B cell (primary cell): ENCODE results near the gene TOP1.

Experiments used
- CTCF ChIP-seq: fragments of 200-600 bp; IDR thresholded peaks from one replicate; pipeline ENCODE4 v1.8.0; 2022; ENCODE audit warnings: antibody characterized with exemption, mild to moderate bottlenecking
- EZH2 ChIP-seq: IDR thresholded peaks from 2 replicates; pipeline ENCODE4 v1.6.1; 2012; ENCODE audit warnings: borderline replicate concordance, low read depth, mild to moderate bottlenecking, moderate library complexity, low read length; ENCODE audit not compliant: insufficient read depth, poor library complexity, severe bottlenecking

DNA sequence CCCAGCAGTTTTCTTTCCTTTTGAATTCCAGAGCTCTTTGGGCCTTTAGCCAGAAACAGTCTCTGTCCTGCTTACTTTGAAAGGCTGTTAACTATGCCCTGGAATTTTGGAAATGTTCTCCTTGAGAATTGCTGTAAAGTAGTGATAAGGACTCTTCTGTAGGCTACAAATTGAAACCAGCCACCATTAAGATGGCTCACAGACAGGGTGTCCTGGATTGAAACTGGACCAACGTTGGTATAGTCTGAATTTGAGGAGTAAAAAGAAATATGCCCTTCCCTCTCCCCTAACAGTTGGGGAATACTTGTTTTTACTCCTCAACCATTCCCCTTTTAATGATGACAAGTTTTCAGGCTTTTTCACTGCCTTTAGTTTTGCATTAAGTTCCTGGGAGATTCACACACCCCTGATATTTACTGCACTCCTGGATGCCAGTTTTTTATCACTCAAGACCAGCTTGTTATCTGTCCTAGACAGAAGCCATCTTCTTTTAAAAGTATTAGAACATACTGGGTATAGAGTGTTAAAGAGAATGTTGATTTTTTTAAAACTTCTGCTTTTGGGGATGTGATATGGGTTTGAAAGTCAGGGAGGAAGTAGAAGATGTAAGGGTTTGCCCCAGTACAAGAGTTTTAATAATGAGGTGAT is 21.9 kb downstream of the TOP1 start:
- TF ChIP-seq CTCF (no peak), EZH2 (no peak)
